Breast epithelium (tissue), 4 donors: ENCODE measurements around the gene PEX11G. TPM values are rescaled to one million over a fixed set of nuclear protein-coding genes. Genes with fewer than 3 reads are reported as not detected.

Experiments
- DNase-seq, 2 donors: peaks; one replicate each; pipeline ENCODE4 v3.0.0-alpha.2; 2019; ENCODE audit warnings: low spot score in 2 of 2
- H3K27ac ChIP-seq, 2 donors: fragments of 200-600 bp; sonication (generic) in 1 of 2; one replicate each; pipeline ENCODE4 v1.5.1; 2016 to 2019; ENCODE audit warnings: mild to moderate bottlenecking in 1 of 2
- H3K27me3 ChIP-seq, 2 donors: fragments of 200-600 bp; sonication (generic) in 1 of 2; one replicate each; pipeline versions ENCODE4 v1.5.1 to v1.6.0; 2017 to 2019; ENCODE audit warnings: control low read depth in 1 of 2, mild to moderate bottlenecking in 1 of 2
- H3K36me3 ChIP-seq: fragments of 200-600 bp; one replicate; pipeline ENCODE4 v1.5.1; 2019
- H3K4me1 ChIP-seq, 2 donors: fragments of 200-600 bp; sonication (generic); one replicate each; pipeline ENCODE4 v1.5.1; 2016 to 2019; ENCODE audit warnings: control low read depth in 1 of 2
- H3K4me3 ChIP-seq, 3 donors: fragments of 200-600 bp; sonication (generic); 1 replicate in 2 of 3; 2 replicates in 1 of 3; pipeline ENCODE4 v1.5.1; 2016 to 2019; ENCODE audit warnings: mild to moderate bottlenecking in 3 of 3, moderate library complexity in 2 of 3
- H3K9me3 ChIP-seq, 2 donors: fragments of 200-600 bp; sonication (generic) in 1 of 2; one replicate each; pipeline ENCODE4 v1.5.1; 2016 to 2019; ENCODE audit warnings: control low read depth in 1 of 2
- CTCF ChIP-seq, 3 donors: fragments of 450-650 bp; IDR thresholded peaks; one replicate each; pipeline ENCODE4 v1.5.1; 2016 to 2017; ENCODE audit warnings: antibody characterized with exemption in 3 of 3, mild to moderate bottlenecking in 3 of 3, moderate library complexity in 3 of 3
- POLR2A ChIP-seq: fragments of 450-650 bp; IDR thresholded peaks from one replicate; pipeline ENCODE4 v1.6.1; 2016; ENCODE audit warnings: antibody characterized with exemption, mild to moderate bottlenecking, moderate library complexity
- POLR2AphosphoS5 ChIP-seq, 3 donors: sonication (generic); formaldehyde crosslinking; IDR thresholded peaks; one replicate each; pipeline ENCODE4 v1.6.1; 2017; ENCODE audit warnings: antibody characterized with exemption in 3 of 3
- intact Hi-C: fragments of 100-400 bp; cut with DNase I; formaldehyde crosslinking; loops from one replicate; pipeline ENCODE4 v1.15.1; 2023; ENCODE audit warnings: low total_unique reads
- total RNA-seq, 3 donors: library from RNA; depleted of rRNA; stranded (reverse); fragments of >200 nt; gene quantifications; one replicate each; pipeline ENCODE4 v1.1.0, GENCODE V29; 2016

The PEX11G gene
- total RNA-seq, 3 donors from 2014 or later = 5.4 to 9.8 (median 7.2) TPM

GRCh38 chr19:7483720-7484201 lies 5.1 kb downstream of the PEX11G start:
- TF ChIP-seq POLR2A (no peak), POLR2AphosphoS5 (IDR thresholded peaks at IDR 0.05) (no peak), CTCF (IDR thresholded peaks at IDR 0.05) (no peak)
- intact Hi-C loops = no loop called here
- Histone ChIP-seq H3K9me3 (no peaks in the 10 kb centered on the region), H3K27me3 (no peaks in the 10 kb centered on the region), H3K4me3 (peak overlapping the region in 1 of 3 donors; percentile 39), H3K27ac (peak overlapping the region; percentile 3 to 44), H3K4me1 (no peaks in the 10 kb centered on the region), H3K36me3 (no peaks in the 10 kb centered on the region)
- DNase-seq = peak in 1 of 2 donors; percentile 58

- H3K4me3 ChIP-seq = peak overlapping the region in 1 of 3 donors; percentile 39
- no peaks in the 10 kb centered on the region for H3K36me3 ChIP-seq
- no peak for DNase-seq
- no peak for TF ChIP-seq POLR2AphosphoS5 (IDR thresholded peaks at IDR 0.05)
- TF ChIP-seq CTCF (IDR thresholded peaks at IDR 0.05) = no peak
- no peak for TF ChIP-seq POLR2A
- no peaks in the 10 kb centered on the region for H3K27me3 ChIP-seq
- no peaks in the 10 kb centered on the region for H3K4me1 ChIP-seq
- H3K27ac ChIP-seq = peak overlapping the region; percentile 3 to 44
- intact Hi-C loops = no loop called here
- H3K9me3 ChIP-seq = no peaks in the 10 kb centered on the region
Measured at GRCh38 chr19:7482584-7483439, 6.0 kb downstream of the PEX11G start.

- no peak for DNase-seq
- TF ChIP-seq CTCF (IDR thresholded peaks at IDR 0.05) (no peak), POLR2AphosphoS5 (IDR thresholded peaks at IDR 0.05) (no peak), POLR2A (no peak)
- Histone ChIP-seq H3K4me1 (no peaks in the 10 kb centered on the region), H3K4me3 (no peak overlapping the region), H3K27me3 (no peaks in the 10 kb centered on the region), H3K36me3 (no peaks in the 10 kb centered on the region), H3K9me3 (no peaks in the 10 kb centered on the region), H3K27ac (no peak overlapping the region)
- intact Hi-C loops = no loop called here
Measured at GRCh38 chr19:7480970-7481255, 7.9 kb downstream of the PEX11G start.

- intact Hi-C loops = no loop called here
- TF ChIP-seq CTCF (IDR thresholded peaks at IDR 0.05) = no peak
- TF ChIP-seq POLR2A = no peak
Measured at GRCh38 chr19:7480222-7480969, 8.4 kb downstream of the PEX11G start.

GRCh38 chr19:7478843-7479227 lies 10.0 kb downstream of the PEX11G start:
- Histone ChIP-seq H3K27me3 (no peaks in the 10 kb centered on the region), H3K4me3 (no peak overlapping the region), H3K27ac (peak overlapping the region in 1 of 2 donors; percentile 30), H3K4me1 (no peaks in the 10 kb centered on the region), H3K36me3 (no peaks in the 10 kb centered on the region), H3K9me3 (no peaks in the 10 kb centered on the region)
- intact Hi-C loops = no loop called here
- DNase-seq = no peak
- TF ChIP-seq CTCF (IDR thresholded peaks at IDR 0.05) = no peak
- TF ChIP-seq POLR2A = no peak
- TF ChIP-seq POLR2AphosphoS5 (IDR thresholded peaks at IDR 0.05) = no peak

More at GRCh38 chr19:7480222-7480969, 8.4 kb downstream of the PEX11G start:
- Histone ChIP-seq H3K4me1 (no peaks in the 10 kb centered on the region), H3K4me3 (no peak overlapping the region), H3K36me3 (no peaks in the 10 kb centered on the region), H3K9me3 (no peaks in the 10 kb centered on the region), H3K27ac (peak overlapping the region; percentile 44 to 51), H3K27me3 (no peaks in the 10 kb centered on the region)
- DNase-seq = no peak
